Measurements from ENCODE around the gene RFX7.
A peak's percentile ranks its signal among the peaks of the same experiment; 100 is the strongest.

RFX7 gene

GRCh38 chr15:56251315-56252095, 7.8 kb upstream of the RFX7 start:
- TF ChIP-seq CTCF (IDR thresholded peaks at IDR 0.05; ENCODE audit: low read depth, low read length, missing control alignments) = no peak
- no peaks in the 10 kb centered on the region for H3K27me3 ChIP-seq (replicated peaks)
- no peaks in the 10 kb centered on the region for H3K36me3 ChIP-seq (replicated peaks)
- no peak overlapping the region for H3K4me3 ChIP-seq (ENCODE audit: low read depth, low read length)
- H3K27ac ChIP-seq = no peak overlapping the region
- in situ Hi-C loops (cut with HindIII; ENCODE audit: low pct_ligation_motif_present, low sequenced_read_pairs) = no loop called here
- DNase-seq = no peak

- no peaks in the 10 kb centered on the region for H3K36me3 ChIP-seq (replicated peaks)
- no peak for TF ChIP-seq CTCF (IDR thresholded peaks at IDR 0.05; ENCODE audit: low read depth, low read length, missing control alignments)
These were observed 6.9 kb upstream of the RFX7 start for GRCh38 chr15:56250626-56251025.

GRCh38 chr15:56249092-56249491, 5.4 kb upstream of the RFX7 start:
- in situ Hi-C loops (cut with HindIII; ENCODE audit: low pct_ligation_motif_present, low sequenced_read_pairs) = no loop called here
- H3K36me3 ChIP-seq (replicated peaks) = no peaks in the 10 kb centered on the region
- no peak overlapping the region for H3K4me3 ChIP-seq (ENCODE audit: low read depth, low read length)
- peak; percentile 66 for TF ChIP-seq CTCF (IDR thresholded peaks at IDR 0.05; ENCODE audit: low read depth, low read length, missing control alignments)
- peak; percentile 60 for DNase-seq
- no peaks in the 10 kb centered on the region for H3K27me3 ChIP-seq (replicated peaks)
- H3K27ac ChIP-seq = no peak overlapping the region

More at GRCh38 chr15:56250626-56251025, 6.9 kb upstream of the RFX7 start:
- no peak overlapping the region for H3K4me3 ChIP-seq (ENCODE audit: low read depth, low read length)
- in situ Hi-C loops (cut with HindIII; ENCODE audit: low pct_ligation_motif_present, low sequenced_read_pairs) = no loop called here
- H3K27ac ChIP-seq = no peak overlapping the region
- no peaks in the 10 kb centered on the region for H3K27me3 ChIP-seq (replicated peaks)
- no peak for DNase-seq

- Histone ChIP-seq H3K27me3 (replicated peaks) (no peaks in the 10 kb centered on the region), H3K27ac (no peak overlapping the region), H3K4me3 (ENCODE audit: low read depth, low read length) (no peak overlapping the region), H3K36me3 (replicated peaks) (no peaks in the 10 kb centered on the region)
- no peak for DNase-seq
- in situ Hi-C loops (cut with HindIII; ENCODE audit: low pct_ligation_motif_present, low sequenced_read_pairs) = no loop called here
- TF ChIP-seq CTCF (IDR thresholded peaks at IDR 0.05; ENCODE audit: low read depth, low read length, missing control alignments) = no peak
These were observed 4.8 kb upstream of the RFX7 start for GRCh38 chr15:56248311-56248992.

GRCh38 chr15:56247266-56247665, 3.6 kb upstream of the RFX7 start:
- H3K27ac ChIP-seq = no peak overlapping the region

More at GRCh38 chr15:56247266-56247665, 3.6 kb upstream of the RFX7 start:
- Histone ChIP-seq H3K36me3 (replicated peaks) (no peaks in the 10 kb centered on the region), H3K4me3 (ENCODE audit: low read depth, low read length) (no peak overlapping the region), H3K27me3 (replicated peaks) (no peaks in the 10 kb centered on the region)
- TF ChIP-seq CTCF (IDR thresholded peaks at IDR 0.05; ENCODE audit: low read depth, low read length, missing control alignments) = no peak
- in situ Hi-C loops (cut with HindIII; ENCODE audit: low pct_ligation_motif_present, low sequenced_read_pairs) = no loop called here
- DNase-seq = no peak

Measured in brain microvascular endothelial cell (primary cell).